GM18858 (cell line): ENCODE data around the gene SCP2.

Experiments
- ATAC-seq: cut with Tn5 transposase; IDR thresholded peaks from one replicate; pipeline ENCODE4 v1.9.1; 2021; ENCODE audit not compliant: unreplicated experiment

The SCP2 gene

GRCh38 chr1:53080769-53081168 is 153.7 kb downstream of the SCP2 start:
- ATAC-seq: no peak

- ATAC-seq: no peak
These were observed 154.4 kb downstream of the SCP2 start for GRCh38 chr1:53081384-53082066.

GRCh38 chr1:53082826-53083455 is 155.9 kb downstream of the SCP2 start:
- ATAC-seq: no peak

- no peak for ATAC-seq
These were observed 156.8 kb downstream of the SCP2 start for GRCh38 chr1:53083636-53084588.

- no peak for ATAC-seq
These were observed 157.5 kb downstream of the SCP2 start for GRCh38 chr1:53084589-53084971.

GRCh38 chr1:53085405-53085804 is 158.3 kb downstream of the SCP2 start:
- ATAC-seq: no peak

- no peak for ATAC-seq
These were observed 159.5 kb downstream of the SCP2 start for GRCh38 chr1:53086491-53087070.

GRCh38 chr1:53087332-53088285 is 160.5 kb downstream of the SCP2 start:
- ATAC-seq: no peak

- no peak for ATAC-seq
These were observed 161.7 kb downstream of the SCP2 start for GRCh38 chr1:53088616-53089300.

GRCh38 chr1:53089478-53090226 is 162.6 kb downstream of the SCP2 start:
- no peak for ATAC-seq

- ATAC-seq: no peak
These were observed 163.4 kb downstream of the SCP2 start for GRCh38 chr1:53090227-53091147.

- no peak for ATAC-seq
These were observed 165.0 kb downstream of the SCP2 start for GRCh38 chr1:53091841-53092645.

- ATAC-seq: no peak
These were observed 165.8 kb downstream of the SCP2 start for GRCh38 chr1:53092659-53093450.

- no peak for ATAC-seq
These were observed 166.3 kb downstream of the SCP2 start for GRCh38 chr1:53093451-53093754.

GRCh38 chr1:53093778-53094532 is 166.9 kb downstream of the SCP2 start:
- no peak for ATAC-seq

GRCh38 chr1:53094533-53094919 is 167.4 kb downstream of the SCP2 start:
- ATAC-seq: no peak
